ENCODE data around the gene NIPSNAP3A.
A peak's percentile ranks its signal among the peaks of the same experiment; 100 is the strongest.

NIPSNAP3A gene

DNA sequence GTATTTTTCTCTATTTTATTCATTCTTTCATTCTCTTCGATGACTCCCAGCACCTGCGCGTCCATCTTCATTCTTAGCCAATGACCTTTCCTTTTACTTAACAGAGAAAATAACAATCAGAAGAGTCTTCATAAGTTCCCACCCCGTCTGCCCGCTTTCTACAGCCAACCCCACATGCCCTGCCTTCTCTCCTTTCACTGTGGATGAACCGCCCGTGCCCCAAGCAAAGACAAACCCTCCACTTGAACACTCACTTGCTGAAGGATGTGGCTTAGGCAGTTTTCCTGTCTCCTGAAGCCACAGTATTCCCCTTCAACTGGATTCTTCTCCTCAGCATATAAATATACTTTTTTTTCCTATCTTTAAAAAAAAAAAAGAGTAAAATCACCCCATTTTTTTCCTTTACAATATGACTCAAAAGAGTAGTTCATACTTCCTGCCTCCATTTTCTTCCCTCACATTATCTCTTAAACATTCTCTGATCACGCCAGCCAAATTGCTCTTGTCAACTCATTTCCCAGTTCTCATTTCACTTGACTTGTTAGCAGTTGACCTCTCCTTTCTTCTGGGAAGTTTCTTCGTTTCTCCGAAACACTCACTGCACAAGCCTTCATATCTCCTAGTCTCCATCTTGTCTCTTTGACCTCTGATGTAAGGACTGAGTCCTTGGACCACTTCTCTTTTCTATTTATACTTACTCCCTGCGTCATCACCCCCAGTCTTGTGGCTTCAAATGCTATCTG lies 27.5 kb downstream of the NIPSNAP3A start:
- DNase-seq = no peak

DNA sequence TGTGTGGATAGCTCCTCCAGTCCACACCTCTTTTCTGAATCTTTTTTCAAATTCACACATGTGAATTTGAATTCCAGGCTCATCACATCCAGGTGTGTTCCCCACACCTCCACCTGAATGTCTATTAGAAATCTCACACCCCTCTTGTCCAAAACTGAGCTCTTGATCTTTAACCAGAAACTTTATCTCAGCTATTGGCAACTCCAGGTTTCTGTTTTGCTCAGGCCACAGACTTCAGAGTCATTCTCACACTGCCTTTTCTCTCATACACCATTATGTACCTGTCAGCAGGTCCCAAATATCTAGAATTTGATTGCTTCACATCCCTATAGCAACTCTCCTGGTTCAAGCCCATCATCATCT lies 28.1 kb downstream of the NIPSNAP3A start:
- DNase-seq = no peak

DNA sequence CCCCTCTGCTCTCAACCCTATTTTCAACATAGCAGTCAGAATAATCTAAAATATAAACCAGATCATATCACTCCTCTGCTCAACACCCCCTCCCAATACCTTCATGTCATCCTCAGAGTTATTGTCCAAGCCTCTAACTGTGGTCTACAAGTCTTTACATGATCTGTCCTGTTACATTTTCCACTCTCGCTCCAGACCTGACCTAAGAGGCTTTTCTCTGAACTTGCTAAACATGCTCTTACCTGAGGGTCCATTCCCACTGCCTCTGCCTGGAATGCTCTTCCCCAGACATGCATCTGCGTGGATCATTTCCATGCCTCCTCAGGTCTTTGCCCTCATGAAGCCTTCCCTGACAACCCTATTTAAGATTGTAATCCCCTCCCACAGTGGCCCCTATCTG lies 28.5 kb downstream of the NIPSNAP3A start:
- DNase-seq = no peak

DNA sequence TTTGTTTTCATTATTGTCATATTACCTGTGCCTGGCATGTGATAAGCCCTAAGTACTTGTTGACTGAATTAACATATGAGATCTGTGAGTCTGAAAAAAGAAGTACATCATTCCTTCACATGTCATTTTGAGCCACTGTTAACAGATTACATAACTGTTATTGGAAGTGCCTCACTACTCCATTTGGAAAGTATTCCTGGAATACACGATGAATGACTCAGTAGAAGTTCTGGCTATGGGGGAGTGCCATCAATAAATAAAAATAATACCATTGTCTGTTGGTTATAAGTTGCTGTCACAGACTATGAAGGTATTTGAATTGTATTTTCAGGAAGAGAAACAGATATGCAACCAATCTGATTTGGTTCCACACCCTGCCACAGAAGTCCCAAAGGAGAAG lies 29.3 kb downstream of the NIPSNAP3A start:
- no peak for DNase-seq

DNA sequence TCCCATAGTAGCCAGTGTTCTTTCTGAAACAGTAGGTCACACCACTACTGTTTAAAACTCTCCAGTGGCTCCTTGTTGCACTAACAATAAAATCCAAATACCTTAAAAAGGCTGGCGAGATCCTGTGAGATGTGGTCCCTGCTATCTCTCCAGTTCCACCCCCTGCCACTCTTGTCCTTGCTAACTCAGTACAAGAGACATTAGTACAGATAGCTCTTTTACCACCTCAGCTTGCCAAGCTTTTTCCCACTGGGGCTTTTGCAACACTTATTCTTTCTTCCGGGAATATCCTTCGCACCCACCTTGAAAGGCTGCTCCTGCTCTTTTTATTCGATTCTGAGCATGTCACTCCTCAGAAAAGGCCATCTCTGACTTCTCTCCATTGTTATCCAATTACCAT lies 31.3 kb downstream of the NIPSNAP3A start:
- no peak for DNase-seq

DNA sequence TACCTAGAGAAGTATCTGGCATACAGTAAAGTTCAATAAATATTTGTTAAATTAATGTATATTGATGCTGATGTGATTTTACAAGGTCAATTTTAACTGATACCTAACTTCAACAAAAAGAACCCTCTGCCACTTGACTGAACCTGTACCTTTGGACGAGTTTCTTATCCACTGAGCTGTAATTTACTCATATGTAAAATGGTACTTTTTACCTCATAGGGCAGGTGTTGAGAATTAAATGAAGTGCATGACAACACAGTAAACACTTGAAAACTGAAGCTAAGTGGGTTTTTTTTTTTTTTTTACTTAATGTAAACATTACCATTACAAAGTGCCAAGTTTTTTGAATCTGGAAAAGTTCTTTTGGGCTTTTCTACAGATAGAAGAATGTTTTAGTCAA lies 31.9 kb downstream of the NIPSNAP3A start:
- DNase-seq = no peak

DNA sequence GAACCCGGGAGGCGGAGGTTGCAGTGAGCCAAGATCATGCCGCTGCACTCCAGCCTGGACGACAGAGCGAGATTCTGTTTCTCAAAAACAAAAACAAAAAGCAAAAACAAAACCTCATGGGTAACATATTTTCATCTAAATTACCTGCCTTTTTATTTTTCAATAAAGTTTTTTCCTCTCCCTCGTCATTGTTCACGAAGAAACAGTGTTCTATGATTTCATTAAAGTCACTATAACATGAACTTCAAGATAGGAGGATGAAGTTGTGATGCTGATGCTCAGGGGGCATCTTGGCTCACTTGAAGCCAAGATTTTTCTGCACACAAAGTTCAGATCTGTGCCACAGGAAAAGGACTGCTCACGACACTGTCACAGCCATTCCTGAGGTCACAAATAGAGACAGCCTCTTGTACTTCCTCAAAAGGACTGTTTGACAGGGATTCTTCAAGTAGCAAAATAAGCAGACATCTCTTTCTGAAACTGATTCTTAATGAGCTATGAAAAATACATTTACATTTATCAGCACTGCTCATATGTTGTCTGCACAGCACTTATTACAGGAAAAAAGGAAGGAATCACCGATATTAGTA lies 32.6 kb downstream of the NIPSNAP3A start:
- DNase-seq = no peak

DNA sequence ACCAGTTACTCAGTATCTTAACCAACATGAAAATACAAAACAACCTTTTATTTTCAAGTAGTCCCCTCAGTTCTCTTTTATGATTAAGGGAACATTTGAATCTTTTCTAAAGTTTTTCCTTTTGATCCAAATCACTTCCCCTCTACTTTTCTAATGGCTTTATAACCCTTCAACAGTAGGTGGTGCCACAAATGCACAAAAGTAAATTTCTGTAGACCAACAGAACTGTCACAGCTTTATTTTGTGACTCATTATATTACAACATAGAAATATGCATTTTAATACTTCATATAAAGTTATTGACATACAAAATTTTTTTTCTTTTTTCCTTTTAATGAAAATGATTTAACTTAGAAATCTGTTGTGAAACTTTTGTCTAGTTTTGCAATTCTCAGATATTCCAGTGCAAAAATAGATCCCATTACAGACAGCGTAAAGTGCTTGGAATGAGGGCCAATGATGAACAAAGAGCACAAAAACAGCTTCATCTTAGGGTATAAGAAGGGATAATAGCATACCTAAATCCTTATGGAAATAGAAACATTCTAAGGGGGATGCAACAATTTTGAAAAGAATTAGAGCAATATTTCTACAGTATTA lies 33.4 kb downstream of the NIPSNAP3A start:
- DNase-seq = peak; percentile 48

DNA sequence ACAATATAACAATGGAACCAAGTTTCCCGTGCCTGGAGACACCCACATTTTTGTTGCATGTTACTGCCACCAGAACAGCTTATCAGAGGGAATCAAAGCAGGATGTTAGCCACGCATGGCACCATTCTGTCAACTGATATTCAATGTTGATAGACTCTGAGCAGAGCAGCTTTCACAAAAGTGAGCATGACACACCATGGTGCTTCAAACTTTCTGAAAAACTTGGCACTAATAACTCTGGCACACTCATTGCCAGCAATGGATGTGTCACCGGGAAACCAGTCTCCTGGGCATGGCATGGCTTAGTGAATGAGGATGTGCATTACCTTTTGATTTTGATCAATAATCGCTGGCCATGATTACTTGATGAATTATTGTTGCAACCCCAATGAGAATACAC lies 36.1 kb downstream of the NIPSNAP3A start:
- DNase-seq = no peak

DNA sequence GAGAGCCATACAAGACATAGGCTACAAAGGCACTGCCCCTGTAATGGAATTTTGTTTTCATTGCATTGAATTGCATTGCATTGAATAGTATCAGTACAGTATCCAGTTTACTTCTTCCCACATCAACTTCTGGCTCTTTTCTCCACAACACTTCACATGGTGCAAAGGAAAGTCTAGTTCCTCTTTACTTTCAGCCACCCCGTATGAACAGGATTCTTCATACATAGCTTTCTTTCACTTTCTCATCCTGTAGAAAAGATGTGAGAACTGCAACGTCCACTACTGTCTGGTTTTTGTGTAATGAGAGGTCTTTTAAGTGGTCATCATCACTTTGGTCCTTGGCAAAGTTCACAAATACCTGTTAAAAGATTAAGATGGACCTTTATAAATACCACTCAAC lies 36.6 kb downstream of the NIPSNAP3A start:
- DNase-seq = no peak

DNA sequence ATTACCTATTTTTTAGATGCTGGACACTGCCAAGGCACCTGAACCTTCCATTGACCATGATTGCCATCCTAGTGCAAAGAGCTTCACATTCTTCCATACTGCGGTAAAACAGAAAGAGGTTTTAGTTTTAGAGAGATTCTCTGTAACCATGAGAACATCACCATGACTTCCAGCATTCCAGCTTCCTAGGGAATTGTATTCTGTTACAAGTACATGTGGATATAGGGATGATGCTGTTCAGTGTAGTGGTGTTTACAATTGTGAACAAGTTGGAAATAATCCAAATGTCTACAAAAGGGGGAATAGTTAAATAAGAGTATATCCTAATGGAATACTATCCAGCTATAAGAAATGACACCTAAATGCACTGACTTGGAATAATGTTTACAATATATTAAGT lies 38.8 kb downstream of the NIPSNAP3A start:
- no peak for DNase-seq

DNA sequence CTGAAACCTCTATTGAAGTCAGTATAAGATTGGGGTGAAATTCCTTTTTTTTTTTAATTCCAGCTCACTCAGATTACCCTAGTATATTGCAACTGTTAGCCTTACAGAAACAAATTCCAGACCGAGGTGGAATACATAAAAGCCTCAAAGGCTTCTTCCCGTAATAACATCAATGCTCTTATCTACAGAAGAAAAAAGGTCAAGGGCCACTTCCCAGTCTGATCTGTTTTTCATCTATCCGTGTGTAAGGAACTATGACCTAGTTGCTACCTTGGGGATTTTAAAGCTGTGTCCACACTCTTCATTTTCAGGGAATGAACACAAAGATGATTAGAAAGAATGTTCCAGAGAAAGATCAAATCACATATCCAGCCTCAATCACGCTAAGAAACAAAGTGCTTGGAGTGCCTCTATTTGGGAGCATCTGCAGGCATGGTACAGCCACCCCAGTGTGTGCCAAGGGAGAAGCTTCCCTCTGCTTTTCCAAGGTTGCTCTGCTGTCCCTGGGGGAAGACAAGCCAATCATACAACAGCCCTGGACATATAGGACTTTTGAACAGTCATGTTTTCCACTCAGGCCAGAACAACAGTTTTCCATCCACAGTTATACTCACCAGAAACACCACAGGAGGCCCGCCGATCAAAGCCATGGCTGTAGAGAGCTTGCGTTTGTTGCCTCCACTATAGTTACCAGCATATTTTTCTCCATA lies 40.0 kb downstream of the NIPSNAP3A start:
- no peak for DNase-seq

DNA sequence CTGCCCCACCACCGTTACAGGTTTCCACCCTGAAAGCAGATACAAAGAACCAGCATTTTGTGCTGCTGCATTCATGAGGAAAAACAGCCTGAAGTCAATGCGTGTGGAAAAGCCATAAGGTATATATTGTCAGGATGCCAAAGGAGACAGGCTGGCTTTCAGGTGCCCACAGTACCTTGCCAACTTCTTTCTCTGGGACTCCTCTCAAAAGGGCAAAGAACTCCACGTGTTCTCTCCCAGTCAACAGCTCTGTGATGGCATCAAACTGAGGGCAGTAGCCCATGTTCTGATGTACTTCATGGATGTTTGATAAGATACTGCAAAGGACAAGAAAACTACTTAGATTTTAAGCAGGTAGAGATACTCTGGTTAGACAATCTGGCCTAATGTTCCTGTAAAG lies 40.8 kb downstream of the NIPSNAP3A start:
- peak; percentile 32 for DNase-seq

DNA sequence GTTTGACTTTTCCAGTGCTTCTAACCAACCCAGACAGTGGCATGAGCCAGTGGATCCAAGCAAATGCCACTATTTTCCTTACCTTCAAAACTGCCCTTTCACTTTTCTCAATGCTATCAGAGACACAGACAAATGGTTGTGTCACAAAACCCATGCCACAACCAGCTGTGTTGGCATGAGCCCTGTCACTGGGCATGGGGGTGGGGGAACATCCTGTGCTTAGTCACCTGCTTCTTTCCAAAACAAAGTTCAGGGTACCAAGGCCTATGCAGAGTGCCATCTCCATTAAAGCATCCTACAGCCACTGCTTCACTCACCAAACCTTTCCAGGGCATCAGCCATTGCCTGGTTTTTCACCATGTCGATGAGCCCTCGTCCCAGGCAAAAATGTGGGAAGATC lies 46.6 kb downstream of the NIPSNAP3A start:
- DNase-seq = no peak

DNA sequence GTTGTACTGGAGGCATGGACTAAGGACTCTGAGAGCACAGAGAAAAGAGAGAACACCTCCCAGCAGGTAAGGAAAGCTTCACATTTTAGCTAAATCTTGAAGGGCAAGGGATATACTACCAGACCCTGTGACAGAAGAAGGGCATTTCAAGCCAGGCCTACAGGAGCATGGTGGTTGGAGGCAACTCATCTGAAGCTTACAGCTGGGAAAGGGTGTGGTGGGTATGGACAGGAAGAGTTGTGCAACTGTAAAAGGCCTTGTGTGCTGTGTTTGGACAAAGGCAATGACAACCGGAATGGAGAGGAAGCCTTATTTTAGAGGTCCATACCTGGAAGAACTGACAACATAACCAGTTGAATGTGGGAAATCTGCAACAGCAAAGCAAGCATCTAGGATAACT lies 47.6 kb downstream of the NIPSNAP3A start:
- no peak for DNase-seq

DNA sequence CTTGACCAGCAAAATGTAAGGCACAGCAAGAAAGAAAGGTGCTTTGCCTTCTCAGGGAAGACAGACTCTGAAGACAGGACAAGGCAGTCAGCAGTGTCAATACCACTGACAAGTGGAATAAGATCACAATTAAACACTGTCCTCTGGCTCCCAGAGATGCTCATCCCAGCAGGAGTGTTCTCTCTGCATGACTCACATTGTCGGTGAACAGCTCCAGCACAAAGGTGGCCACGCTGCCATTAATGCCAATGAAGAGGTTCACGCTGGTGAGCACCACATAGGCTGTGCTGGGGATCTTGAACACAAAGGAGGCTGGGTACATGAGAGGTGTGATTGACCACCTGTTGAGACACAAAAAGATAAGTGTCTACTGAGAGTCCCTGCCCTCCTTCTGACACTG lies 48.4 kb downstream of the NIPSNAP3A start:
- no peak for DNase-seq

DNA sequence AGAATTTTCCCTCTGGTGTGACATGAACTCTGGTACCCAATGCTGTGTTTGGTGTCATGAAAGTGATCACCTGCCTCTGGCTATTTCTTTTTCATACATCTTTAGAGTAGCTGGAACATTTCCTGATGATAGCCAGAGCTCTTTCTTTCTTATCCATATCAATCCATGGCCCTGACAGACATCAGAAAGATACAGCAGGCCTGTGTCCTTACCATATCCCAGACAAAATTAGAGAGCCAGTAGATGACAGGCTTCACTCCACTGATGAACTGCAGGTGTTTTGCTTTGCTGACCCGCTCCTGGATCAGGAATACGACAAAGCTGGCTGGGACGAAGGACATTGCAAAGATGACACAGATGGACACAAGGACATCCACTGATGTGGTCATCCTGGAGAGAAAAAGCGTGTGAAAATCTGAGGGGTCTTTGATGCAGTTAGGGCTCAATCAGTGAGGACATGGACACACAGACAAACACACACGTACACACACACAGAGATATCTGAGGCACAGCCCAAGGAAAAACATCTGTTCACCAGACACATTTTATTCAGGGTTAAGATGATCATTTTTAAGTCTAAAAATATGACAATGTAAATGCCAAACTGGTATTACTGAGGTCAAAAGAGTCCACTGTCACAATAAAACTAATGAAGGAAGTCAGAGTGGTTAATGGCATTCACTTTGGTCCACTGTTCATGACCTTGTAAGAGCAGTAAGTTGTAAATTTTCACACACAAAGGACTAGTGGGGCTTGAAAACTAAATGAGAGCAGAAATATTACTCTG lies 50.9 kb downstream of the NIPSNAP3A start:
- no peak for DNase-seq

DNA sequence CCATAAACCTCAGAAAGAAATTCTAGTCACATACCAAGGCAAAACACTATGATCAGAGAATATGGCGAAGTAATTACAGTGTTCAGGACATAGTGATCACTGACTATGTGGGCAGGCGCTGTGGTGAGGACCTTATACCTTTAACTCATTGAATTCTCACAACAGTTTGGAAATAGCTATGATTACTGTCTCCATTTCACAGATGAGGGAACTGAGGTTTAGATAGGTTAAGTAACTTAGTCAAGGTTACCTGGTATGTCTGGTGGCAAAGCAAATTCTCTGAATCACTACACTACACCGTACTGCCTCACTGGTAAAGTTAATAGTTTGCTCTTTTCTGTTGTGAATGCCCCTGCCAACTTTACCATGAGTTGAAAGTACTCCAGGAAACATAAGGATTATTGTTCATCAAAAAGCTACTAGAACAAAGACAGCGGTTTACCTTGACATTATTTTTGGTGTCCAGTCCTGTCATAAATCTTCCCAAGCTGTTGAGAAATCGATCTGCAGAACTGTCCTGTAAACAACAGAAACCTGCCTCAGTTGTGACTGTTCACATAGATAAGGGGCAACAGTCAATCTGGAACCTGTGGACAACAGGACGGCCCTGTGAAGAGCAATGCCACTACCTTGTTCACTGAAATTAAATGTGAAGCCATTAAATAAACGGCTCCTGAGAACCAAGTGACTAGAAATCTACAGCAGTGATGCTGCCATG lies 52.7 kb downstream of the NIPSNAP3A start:
- no peak for DNase-seq

DNA sequence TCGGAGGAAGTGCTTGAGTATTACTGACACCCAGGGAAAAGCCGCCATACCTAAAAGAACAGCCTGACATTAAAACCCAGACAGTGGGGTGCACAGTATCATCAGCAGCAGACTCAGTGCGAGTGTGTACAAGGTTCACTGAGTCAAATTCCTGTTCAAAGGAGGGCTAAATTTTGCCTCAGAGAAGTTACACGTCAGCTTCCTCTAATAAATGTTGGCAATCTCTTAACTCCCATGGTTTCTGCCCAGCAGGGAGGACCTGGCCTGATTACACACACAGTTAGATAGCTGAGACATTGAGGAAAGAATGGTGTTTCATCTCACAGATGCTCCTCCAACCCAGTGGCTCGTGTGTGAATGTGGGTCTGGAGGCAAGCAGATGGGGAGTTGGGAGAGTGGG lies 54.6 kb downstream of the NIPSNAP3A start:
- DNase-seq = no peak

DNA sequence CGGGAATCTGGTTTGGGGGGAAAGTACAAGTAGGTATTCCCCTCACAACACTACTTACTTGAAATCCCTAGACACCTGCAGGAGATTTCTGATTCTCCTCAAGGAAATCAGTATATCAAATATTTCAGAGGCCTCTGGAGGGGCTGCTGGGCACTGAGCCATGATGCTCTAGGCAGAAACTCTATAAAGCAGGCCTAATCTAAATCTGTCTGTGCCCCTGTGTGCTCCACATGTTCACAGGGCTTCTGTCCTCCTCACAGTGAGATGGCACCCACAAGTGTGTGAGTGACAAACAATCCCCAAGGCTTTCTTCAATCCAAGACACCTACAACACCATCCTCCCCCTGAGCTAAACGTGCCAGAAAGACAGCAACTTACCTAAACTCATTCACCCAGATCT lies 55.4 kb downstream of the NIPSNAP3A start:
- DNase-seq = peak; percentile 42

DNA sequence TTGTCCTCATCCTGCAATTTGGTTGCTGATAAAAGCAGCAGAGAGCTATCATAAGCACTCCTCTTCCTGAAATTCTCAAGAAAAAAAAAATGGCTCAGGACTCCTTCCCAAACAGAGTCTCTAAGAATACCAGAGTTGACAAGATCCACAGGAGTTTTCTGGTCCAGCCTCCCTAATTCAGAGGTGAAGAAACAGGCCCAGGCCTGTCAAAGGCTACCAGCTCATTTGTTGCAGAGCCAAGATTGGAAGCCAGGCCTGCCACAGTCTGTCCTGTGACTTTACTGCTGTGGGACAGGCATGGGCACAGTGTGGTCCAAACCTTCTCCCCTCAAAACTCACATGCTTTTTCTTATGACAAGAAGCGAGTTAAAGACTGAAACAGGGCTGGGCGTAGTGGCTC lies 58.0 kb downstream of the NIPSNAP3A start:
- no peak for DNase-seq

DNA sequence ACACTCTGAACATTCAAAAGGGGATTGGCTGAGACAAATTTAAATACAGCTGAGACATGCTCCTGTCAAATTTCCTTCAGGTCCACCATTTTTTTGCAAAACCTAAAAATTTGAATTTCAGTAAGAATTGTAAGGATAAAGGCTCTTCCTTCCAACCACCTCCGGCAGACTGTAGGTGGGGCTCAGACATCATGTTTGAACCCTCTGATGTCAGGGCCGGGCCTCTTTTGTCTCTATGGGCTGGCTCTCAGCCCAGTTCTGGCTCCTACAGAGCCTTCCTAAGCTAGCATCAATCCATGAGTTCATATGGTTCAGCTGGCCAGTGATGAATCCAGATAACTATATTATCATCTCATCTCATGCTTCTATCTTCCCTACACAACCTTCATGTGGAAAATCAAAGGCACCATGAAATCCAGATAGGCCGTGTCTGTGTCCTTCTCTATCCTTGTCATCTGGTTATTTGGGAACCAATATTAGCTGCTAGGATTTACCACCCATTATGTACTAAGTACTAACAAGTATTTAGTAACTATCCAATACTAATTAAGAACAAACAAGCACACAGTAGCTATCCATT lies 60.6 kb downstream of the NIPSNAP3A start:
- peak; percentile 13 for DNase-seq
